Chondrocyte (in vitro differentiated cells): ENCODE data around the gene TOM1L2. TPM values are rescaled to one million over a fixed set of nuclear protein-coding genes. Genes with fewer than 3 reads are reported as not detected.

Experiments used
- DNase-seq: peaks from one replicate; pipeline ENCODE4 v3.0.0; 2021; ENCODE audit warnings: mixed read lengths, low spot score
- H3K27ac Mint-ChIP-seq: one replicate; pipeline ENCODE4 v1.8.0; 2021; ENCODE audit warnings: mild to moderate bottlenecking, moderate library complexity, mixed read lengths; ENCODE audit not compliant: unreplicated experiment
- H3K27me3 Mint-ChIP-seq: 2 replicates; pipeline ENCODE4 v1.8.0; 2021; ENCODE audit warnings: low read depth, mixed read lengths
- H3K36me3 Mint-ChIP-seq: 2 replicates; pipeline ENCODE4 v1.8.0; 2021; ENCODE audit warnings: low read depth, mixed read lengths
- H3K4me1 Mint-ChIP-seq: 2 replicates; pipeline ENCODE4 v1.8.0; 2021; ENCODE audit warnings: low read depth, mild to moderate bottlenecking, mixed read lengths
- H3K4me3 Mint-ChIP-seq: one replicate; pipeline ENCODE4 v1.8.0; 2021; ENCODE audit warnings: mild to moderate bottlenecking, moderate library complexity, mixed read lengths; ENCODE audit not compliant: unreplicated experiment
- H3K9me3 Mint-ChIP-seq: 2 replicates; pipeline ENCODE4 v1.8.0; 2021; ENCODE audit warnings: low read depth, mixed read lengths
- CTCF ChIP-seq: fragments of 200-600 bp; sonication (generic); IDR thresholded peaks from 2 replicates; pipeline ENCODE4 v1.5.0; 2021; ENCODE audit warnings: antibody characterized with exemption, mild to moderate bottlenecking, moderate library complexity
- total RNA-seq: library from RNA; stranded (reverse); gene quantifications from 3 replicates; pipeline ENCODE4 v1.2.1, GENCODE V29; 2021

TOM1L2 gene
- total RNA-seq, 1 donor from 2014 or later, result 56.1 TPM

DNA sequence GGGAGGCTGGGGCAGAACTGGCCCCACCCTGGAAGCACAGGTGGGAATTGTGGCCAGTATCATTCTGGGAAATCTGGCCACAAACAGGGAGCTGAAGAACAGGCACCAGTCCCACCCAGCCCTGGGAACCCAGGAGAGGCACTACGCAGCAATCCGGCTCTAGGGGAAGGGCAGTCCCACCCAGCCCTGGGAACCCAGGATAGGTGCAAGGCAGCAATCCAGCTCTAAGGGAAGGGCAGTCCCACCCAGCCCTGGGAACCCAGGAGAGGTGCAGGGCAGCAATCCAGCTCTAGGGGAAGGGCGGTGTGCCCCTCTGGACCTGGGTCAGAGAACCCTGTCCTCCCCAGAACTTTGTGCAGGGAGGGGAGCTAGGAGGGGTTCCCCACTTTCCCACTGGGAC, 7.6 kb upstream of the TOM1L2 start:
- no peaks in the 10 kb centered on the region for H3K9me3 Mint-ChIP-seq
- H3K4me1 Mint-ChIP-seq, result no peaks in the 10 kb centered on the region
- peak; percentile 51 for DNase-seq
- no peaks in the 10 kb centered on the region for H3K36me3 Mint-ChIP-seq
- H3K4me3 Mint-ChIP-seq, result no peak overlapping the region
- no peaks in the 10 kb centered on the region for H3K27me3 Mint-ChIP-seq
- TF ChIP-seq CTCF, result no peak
- no peak overlapping the region for H3K27ac Mint-ChIP-seq

GRCh38 chr17:17978481-17979424, 6.6 kb upstream of the TOM1L2 start:
- H3K27me3 Mint-ChIP-seq, result no peaks in the 10 kb centered on the region
- no peaks in the 10 kb centered on the region for H3K9me3 Mint-ChIP-seq
- no peak overlapping the region for H3K4me3 Mint-ChIP-seq
- no peaks in the 10 kb centered on the region for H3K36me3 Mint-ChIP-seq
- peak; percentile 60 for DNase-seq
- H3K4me1 Mint-ChIP-seq, result no peaks in the 10 kb centered on the region
- no peak overlapping the region for H3K27ac Mint-ChIP-seq
- no peak for TF ChIP-seq CTCF

DNA sequence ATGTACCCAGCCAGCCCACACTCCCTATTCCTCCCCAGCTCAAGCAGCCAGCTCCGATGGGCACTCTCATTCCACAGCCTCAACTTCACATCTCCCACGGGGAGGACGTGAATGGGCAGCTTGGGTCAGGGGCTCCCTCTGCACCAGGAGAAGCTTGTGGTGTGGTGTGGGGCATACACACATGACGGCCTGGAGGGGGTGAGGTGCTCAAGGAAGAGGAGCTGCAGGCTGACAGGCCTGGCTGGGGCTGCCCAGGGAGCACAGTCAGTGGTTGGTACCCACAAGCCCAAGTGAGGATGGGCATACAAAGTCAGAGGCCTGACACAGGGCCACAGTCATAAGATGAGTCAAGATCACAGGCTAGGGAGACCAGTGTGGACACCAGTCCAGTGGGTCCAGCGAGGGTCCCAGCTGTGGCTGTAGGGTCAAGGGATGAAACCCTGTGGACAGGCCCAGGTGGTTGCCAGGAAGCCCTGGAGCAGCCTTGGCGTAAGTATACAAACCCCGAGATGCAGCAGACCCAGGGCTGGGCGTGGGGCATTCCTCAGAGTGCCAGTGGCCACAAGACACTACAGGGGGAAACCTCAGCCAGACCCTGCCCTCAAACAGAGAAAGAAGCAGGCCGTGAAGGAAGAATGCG, 4.9 kb upstream of the TOM1L2 start:
- H3K4me3 Mint-ChIP-seq, result no peak overlapping the region

GRCh38 chr17:17975436-17975835, 3.2 kb upstream of the TOM1L2 start:
- Mint-ChIP-seq H3K27me3 (no peaks in the 10 kb centered on the region), H3K36me3 (no peaks in the 10 kb centered on the region), H3K9me3 (no peaks in the 10 kb centered on the region), H3K4me3 (no peak overlapping the region), H3K4me1 (peaks cover 18% of the 10 kb centered on the region), H3K27ac (no peak overlapping the region)
- no peak for DNase-seq
- TF ChIP-seq CTCF, result no peak

More for the DNA sequence above, 4.9 kb upstream of the TOM1L2 start:
- DNase-seq, result no peak
- peaks cover 8% of the 10 kb centered on the region for H3K4me1 Mint-ChIP-seq
- H3K36me3 Mint-ChIP-seq, result no peaks in the 10 kb centered on the region
- no peaks in the 10 kb centered on the region for H3K9me3 Mint-ChIP-seq
- no peaks in the 10 kb centered on the region for H3K27me3 Mint-ChIP-seq
- H3K27ac Mint-ChIP-seq, result no peak overlapping the region
- no peak for TF ChIP-seq CTCF

- Mint-ChIP-seq H3K36me3 (no peaks in the 10 kb centered on the region), H3K9me3 (no peaks in the 10 kb centered on the region), H3K4me3 (peak overlapping the region; percentile 92), H3K27me3 (no peaks in the 10 kb centered on the region), H3K27ac (peak overlapping the region; percentile 95), H3K4me1 (peaks cover 26% of the 10 kb centered on the region)
- DNase-seq, result no peak
- TF ChIP-seq CTCF, result no peak
Measured at GRCh38 chr17:17972952-17973254, 703 bp upstream of the TOM1L2 start.
